NCI-H128 (cell line): Measurements from ENCODE around the gene PSMD13.
"Not testable (repeated sequence)": the region's sequence is repeated elsewhere in the genome, so short reads cannot be mapped to it uniquely, and the experiment has no call there.

Experiments used
- DNase-seq: peaks from one replicate; lab custom pipeline; 2025; ENCODE audit not compliant: unreplicated experiment; lab: John Stamatoyannopoulos, UW

The PSMD13 gene

DNA sequence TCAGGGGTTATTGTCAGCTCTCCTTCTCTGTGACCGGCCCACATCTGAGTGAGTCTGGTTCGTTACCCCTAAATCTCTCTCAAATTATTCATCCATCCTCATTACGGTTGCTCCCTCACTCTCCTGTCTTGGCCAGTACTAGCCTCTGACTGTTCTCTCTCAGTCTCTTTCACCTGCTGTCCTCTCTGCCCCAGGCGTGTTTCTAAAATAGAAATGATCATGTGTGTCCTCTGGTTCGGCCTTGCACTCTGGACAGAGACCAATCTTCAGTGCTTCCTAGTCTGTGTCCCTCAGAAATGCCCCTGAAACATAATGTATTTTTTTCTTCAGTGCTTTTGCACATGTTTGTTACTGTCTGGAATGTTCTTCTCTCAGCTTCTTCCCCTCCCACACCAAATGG is 4.9 kb downstream of the PSMD13 start:
- no peak for DNase-seq

- no peak for DNase-seq
Measured at GRCh38 chr11:244376-244775, 7.6 kb downstream of the PSMD13 start.

DNA sequence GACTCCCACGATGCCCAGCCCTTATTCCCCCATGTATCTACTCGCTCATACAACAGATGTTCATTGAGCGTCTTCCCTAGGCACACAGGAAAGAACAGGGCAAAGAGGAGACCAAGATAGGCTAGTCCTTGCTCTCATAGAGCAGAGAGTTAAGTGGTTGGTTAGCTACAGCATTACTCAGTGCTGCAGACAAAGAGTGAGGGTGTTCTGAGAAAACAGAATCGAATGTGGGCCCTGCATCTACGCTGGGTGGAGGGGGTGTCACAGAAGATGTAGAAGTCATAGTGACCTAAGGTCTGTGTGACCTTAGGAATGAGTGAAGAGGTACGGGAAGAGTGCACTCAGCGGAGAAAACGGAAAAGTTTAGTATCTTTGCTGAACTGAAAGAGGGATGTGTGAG is 12.3 kb downstream of the PSMD13 start:
- no peak for DNase-seq

DNA sequence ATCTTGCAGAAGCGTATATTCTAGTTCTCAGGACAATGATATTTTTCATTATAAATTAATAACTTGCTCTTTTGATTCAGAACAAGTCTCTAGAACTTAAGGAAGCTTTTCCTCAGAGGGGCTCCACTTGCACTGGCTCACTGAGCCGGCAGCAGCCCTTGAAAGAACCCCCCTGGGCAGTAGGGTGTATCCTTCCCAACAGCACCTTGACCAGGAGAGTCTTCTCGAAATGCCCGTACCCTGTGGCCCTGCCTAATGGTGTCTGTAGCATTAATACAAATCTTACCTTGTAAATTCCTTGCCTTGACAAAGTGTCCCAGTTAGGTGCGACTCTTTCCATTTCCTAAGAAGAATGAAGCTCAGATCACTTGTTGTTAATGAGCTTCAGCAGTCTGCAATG is 13.5 kb downstream of the PSMD13 start:
- no peak for DNase-seq

DNA sequence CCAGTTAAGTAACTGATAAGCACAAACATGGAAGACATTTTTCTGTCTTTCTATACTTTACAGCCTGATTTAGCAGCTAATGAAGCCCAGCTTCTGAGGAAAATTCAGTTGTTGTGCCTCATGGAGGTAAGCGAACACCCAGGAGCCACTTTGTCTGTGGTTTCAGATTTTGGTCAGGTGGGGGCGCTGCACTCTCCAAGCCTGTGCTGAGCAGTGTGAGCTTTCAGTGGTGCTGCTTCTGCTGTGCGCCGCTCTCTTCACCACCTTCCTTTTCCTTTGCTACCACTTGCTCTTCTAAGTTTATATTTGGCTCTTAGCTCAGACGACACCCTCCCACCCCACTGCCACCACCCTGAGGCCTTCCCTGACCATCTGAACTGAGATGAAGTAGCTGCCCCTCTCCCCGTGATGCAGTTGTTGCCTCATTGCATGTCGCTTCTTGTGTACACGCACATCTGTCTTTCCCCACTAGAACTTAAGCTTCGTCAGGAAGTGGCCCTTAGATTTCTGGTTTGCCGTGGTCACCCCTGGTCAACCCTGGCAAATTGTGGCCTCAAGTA is 14.0 kb downstream of the PSMD13 start:
- DNase-seq: no peak

DNA sequence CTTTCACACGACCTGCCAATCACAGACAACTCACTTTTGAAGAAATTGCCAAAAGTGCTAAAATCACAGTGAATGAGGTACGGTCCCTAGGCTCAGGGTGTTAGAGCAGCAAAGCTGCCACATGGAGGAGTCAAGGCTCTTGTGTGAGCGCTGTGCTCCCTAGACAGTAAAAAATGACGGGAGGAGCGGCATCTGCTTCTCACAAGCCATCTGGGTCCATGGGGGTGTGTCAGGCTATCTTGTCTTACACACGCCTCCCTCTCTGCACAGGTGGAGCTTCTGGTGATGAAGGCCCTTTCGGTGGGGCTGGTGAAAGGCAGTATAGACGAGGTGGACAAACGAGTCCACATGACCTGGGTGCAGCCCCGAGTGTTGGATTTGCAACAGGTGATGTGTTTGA is 14.8 kb downstream of the PSMD13 start:
- DNase-seq: no peak

GRCh38 chr11:252666-253065 is 15.9 kb downstream of the PSMD13 start:
- no peak for DNase-seq

DNA sequence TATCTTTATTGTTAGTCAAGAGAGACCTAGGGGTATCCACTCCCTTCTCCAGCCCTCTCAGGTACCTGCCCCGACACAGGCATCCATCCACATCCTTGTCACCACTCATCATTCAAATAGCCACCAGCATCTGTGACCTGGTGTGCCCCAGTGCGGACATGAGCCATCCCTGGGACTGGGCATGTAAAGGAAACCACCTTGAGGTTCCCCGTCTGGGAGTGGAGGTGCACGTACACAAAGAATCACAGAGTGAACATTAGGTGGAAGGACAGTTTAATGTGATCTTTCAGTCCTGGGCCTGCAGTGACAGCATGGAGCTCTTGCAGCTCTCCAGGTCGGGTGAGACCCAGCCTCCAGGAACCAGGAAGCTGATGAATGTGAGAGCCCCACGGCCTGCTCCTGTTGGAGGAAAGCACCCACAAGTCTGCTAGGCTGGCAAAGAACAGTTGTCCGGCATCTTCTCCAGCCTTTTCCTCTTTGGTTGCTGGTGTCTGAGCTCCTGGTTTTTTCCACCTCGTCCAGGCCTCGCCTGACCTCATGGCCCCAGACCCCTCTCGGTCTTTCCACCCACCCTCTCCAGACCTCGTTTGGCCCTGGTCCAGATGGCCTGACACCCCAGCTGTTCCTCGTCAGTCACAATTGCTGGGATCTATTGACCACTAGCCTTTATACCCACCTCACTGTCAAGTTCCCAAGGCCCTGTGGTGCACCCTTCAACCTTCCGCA is 16.5 kb downstream of the PSMD13 start:
- no peak for DNase-seq

- DNase-seq: no peak
Measured at GRCh38 chr11:253886-254270, 17.1 kb downstream of the PSMD13 start.

DNA sequence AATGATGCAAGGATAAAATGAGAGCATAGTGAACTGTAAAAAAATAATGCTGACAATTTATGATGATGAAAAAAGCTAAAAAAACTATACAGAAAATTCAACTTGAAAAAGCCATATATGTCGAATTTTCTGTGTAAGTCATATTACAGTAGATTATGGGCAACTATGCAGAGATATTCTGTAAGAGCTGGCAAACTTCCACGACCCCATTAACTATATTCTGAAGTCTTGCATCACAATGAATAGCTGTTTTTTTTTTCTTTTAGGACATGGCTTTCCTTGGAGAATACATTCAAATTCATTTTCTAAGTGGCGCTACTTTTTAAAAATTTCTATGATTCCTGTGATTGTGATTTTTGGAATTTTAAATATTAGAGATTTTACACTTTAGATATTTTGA is 18.4 kb downstream of the PSMD13 start:
- DNase-seq: no peak

- no peak for DNase-seq
Measured at GRCh38 chr11:255816-256215, 19.0 kb downstream of the PSMD13 start.

DNA sequence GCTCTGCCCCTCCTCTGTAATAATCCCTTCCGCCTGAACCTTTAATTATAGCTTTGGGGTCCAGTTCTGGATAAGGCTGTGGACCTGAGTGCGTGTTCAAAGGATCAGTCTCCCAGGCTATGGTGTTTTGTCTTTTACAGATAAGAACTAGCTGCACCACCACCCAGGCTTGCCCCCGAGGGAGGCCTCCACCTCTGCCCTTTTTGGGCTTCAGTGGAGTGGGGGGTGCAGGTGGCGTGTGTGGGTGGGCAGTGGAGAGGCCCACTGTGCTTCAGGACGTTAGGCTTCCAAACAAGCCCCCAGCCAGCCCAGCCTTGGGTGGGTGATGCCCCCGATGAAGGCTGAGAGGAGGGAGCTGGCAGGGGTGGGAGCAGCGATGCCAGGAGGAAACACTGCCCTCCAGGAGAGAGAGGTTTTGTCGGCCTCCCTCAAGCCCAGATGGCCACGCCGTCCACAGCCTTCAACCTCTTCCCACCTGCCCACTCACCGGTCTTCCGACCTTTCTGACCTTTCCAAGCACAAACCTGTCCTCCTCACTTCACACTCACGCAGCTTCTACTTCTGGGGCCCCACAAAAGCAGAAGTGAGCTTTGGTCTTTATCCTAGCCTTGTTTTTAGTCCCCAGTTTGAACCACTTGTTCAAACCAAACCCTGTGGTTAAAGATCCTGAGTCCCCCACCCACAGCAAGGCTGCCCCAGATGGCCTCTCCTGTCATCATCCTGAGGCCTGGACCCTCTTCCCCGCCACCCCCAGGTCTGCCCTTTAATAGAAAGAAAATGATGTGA is 20.4 kb downstream of the PSMD13 start:
- DNase-seq: no peak

- no peak for DNase-seq
Measured at GRCh38 chr11:257766-258493, 21.2 kb downstream of the PSMD13 start.

GRCh38 chr11:259413-259812 is 22.6 kb downstream of the PSMD13 start:
- DNase-seq: no peak

DNA sequence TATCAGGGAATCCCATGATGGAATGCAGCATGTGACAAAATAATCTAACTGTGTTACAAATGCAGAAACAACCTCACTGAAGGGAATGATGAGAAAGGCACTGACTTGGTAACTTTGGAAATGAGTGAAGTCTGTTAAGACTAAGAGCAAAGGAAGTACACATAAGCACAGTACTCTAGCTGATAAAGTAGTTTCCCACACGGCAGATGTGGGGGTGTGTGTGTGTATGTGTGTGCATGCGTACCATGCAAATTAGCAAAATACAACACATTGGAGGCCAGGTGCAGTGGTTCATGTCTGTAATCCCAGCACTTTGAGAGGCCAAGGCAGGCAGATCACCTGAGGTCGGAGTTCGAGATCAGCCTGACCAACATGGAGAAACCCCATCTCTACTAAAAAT is 24.8 kb downstream of the PSMD13 start:
- DNase-seq: no peak

DNA sequence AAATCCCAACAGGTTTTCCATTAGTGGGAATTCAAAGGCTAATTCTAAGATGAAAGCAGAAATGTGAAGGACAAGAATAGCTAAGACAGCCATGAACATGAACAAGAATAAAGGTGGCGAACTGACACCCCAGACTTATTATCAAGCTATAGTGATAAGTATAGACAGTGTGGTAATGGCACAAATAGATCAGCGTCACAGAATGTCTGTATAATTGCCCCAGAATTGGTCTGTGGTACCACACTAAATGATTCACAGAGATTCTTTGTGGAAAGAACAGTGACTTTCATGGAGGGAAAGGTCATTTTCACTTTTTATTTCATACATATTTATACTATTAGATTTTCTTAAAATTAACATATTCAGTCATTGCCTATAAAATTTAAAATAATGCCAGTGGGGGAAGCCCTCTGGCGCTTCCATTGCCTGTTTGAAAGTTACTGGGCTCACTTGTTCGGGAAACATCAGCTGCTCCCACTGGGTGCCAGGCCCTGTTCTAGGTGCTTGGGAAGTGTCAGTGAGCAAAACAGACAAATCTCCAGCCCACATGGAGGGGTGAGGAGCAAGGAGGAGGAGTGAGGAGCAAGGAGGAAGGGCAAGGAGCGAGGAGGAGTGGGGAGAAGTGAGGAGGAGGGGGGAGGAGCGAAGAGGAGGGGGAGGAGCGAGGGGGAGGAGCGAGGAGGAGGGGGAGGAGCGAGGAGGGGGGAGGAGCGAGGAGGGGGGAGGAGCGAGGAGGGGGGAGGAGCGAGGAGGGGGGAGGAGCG is 30.1 kb downstream of the PSMD13 start:
- DNase-seq: no peak

- no peak for DNase-seq
Measured at GRCh38 chr11:267491-267994, 30.8 kb downstream of the PSMD13 start.

DNA sequence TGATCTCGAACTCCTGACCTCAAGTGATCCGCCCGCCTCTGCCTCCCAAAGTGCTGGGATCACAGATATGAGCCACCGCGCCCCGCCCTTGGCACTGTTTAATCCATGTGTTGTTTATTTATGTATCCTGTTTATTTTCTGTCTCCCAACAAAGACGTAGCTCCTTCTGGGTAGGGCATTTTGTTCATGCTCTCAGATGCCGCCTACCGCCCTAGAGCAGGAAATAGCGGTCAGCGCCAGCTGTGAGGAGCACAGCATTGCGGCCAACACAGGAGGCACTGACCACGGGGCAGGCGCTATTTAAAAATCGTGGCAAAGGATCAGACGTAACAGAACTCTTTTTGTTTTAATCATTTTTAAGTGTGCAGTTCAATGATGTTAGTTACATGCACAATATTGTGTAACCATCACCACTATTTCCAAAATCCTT is 32.0 kb downstream of the PSMD13 start:
- DNase-seq: not testable (repeated sequence)

- no peak for DNase-seq
Measured at GRCh38 chr11:269146-269890, 32.5 kb downstream of the PSMD13 start.
